GM15510 (cell line): ENCODE data around the gene COL8A2.

Source experiments
- POLR2A ChIP-seq: IDR thresholded peaks from 3 replicates; pipeline ENCODE4 v1.6.1; 2011; ENCODE audit warnings: borderline replicate concordance; ENCODE audit not compliant: insufficient read length; ENCODE audit errors: extremely low read depth

COL8A2 gene

DNA sequence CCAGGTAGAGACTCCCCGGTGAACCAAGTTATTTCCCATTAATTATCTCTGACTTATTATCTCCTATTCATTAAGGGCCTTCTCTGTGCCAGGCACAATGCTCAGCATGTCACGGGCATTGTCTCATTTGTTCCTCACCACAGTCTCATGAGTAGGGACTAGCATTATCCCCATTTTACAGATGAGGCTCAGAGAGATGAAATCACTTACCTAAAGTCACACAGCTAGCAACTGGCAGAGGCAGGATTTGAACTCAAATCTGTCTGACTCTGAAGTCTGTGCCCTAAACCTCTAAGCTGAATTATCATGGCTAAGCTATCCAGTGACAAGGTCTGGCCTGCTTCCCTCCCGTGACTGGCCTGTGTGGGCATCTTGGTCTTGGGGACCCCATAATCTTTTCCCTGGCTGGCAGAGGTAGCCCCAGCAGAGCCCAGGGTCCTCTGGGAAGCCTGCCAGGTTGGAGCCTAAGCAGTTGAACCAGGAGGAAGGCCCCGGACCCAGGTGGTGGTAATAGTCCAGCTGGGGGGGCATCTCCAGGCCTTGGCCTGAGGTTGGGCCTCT is 35.4 kb upstream of the COL8A2 start:
- TF ChIP-seq POLR2A: no peak

DNA sequence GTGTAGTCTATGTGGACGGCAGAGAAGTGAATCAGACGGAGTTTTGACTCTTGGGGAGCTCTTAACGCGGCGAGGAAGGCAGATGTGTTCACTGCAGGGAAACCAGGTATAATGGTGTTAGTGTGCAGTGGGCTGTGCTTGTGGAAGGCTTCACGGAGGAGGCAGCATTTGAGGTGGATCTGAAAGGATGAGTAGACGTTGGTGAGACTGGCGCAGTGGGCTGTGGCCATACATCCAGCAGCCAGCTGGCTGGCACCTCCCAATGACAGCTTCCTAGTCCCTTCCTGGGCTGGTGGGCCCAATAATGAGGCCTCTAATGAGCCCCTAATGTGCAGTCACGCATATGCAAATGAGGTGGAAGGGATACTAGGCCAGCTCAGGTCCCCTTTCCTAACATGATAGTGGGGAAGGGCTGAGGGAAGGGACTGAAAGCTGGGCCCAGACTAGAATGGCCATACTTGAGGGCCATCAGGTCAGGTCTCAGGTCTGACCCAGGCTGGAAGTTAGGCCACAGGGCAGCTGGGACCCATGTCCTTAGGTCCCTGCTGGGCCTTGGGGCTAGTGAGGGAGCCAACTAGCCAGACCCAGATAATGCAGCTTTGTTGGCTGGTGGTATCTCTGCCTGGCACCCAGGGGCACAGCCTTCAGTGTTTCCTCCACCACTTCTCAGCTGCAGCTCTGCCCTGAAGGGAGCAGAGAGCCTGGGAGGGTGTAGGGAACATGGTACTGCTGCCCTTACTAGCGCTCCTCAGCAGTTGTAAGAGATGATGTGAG is 34.8 kb upstream of the COL8A2 start:
- no peak for TF ChIP-seq POLR2A

GRCh38 chr1:36157973-36158826 is 33.2 kb upstream of the COL8A2 start:
- TF ChIP-seq POLR2A: no peak

DNA sequence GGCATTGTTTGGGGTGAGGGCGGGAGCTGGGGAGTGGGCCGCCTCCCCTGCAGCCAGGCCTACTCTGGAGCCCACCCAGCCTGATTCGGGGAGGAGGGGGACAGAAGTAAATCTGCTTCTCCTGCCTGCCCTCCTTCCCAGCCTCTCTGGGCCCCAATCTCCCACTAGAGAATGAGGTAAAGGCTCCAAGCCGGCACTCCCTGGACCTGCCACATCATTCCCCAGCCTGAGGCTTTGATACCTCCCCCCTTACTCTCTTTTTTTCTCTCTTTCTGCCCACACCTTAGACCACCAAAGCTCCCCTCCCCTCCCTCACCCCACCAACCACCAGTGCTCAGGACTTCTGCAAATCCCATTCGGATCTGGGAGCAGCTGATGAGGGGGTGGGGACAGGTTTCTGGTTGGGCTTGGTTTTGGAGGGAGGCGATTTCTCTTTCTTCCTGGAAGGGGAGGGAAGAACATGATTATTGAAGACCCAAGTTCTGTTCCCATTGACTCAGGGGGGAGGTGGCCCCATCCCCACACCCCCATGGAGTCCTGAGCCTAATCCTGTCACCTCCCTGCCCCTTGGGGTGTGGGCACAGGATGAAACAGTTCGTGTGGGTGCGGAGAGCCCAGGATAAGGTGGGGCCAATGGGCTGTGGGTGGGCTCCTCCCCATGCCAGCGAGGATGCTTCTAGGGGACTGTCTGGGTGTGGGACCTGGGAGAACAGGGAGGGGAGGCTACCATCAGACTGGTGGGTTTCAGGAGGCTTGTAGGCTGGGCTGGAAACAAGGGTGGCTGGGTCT is 32.3 kb upstream of the COL8A2 start:
- no peak for TF ChIP-seq POLR2A

GRCh38 chr1:36156329-36157114 is 31.5 kb upstream of the COL8A2 start:
- peak; percentile 38 for TF ChIP-seq POLR2A

GRCh38 chr1:36155408-36156328 is 30.6 kb upstream of the COL8A2 start, which contains the start of gene MAP7D1:
MAP7D1 (plus strand) TSS chr1:36156160; CDS start chr1:36156418, 258 bp downstream.
- peak; percentile 89 for TF ChIP-seq POLR2A

- no peak for TF ChIP-seq POLR2A
These were observed 29.9 kb upstream of the COL8A2 start for GRCh38 chr1:36154765-36155407.

DNA sequence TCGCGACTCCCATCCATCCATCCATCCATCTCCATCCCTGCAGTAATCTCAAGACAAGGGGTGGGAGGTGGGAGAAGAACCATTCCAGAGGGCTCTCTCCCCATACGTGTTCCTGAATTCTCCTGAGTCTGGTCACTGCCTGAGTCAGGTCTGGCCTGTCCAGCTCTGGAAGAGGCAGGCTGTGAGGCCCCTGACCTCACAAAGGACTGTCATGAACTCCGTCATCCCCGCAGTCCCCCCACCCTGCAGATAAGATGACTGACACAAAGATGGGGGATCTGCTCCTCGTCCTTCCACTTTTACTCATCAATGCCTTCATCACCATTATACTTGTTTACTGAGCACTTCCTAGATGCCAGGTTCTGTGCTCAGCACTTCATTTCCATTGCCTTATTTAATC is 29.3 kb upstream of the COL8A2 start:
- TF ChIP-seq POLR2A: no peak

DNA sequence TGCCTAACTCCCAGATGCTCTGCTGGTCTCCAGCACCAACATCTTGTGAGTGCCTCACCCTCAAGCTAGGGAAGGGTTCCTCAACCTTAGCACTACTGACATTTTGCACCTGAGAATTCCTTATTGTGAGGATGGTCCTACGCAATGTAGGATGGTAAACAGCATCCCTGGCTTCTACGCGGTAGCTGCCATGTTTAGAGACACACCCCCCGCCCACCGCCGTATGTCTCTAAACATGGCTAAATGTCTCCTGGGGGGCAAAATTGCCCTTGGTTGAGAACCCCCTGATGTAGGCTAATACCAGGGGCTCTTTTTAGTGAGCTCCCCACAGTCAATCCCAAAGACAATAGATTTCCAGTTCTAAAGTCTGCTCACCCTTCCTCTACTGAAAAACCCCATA is 28.5 kb upstream of the COL8A2 start:
- no peak for TF ChIP-seq POLR2A

- TF ChIP-seq POLR2A: peak; percentile 19
These were observed 26.8 kb upstream of the COL8A2 start for GRCh38 chr1:36151845-36152203.

GRCh38 chr1:36151134-36151844 is 26.3 kb upstream of the COL8A2 start:
- no peak for TF ChIP-seq POLR2A
